Measurements from ENCODE around the gene TRABD2B. TPM values are rescaled to one million over a fixed set of nuclear protein-coding genes. Genes with fewer than 3 reads are reported as not detected.

TRABD2B gene
- total RNA-seq, 2 donors from 2014 or later = 2.6 to 4.3 TPM

- 91 to 92% methylated on average over 5 of the region's 5 CpGs for WGBS, 2 donors
- no peak for ATAC-seq
- DNase-seq = no peak
- H3K9me3 ChIP-seq = no peaks in the 10 kb centered on the region
- no peaks in the 10 kb centered on the region for H3K36me3 ChIP-seq (replicated peaks in 1 of 2; ENCODE audit: insufficient read depth in 1 of 2, low read depth in 2 of 2)
- TF ChIP-seq POLR2A (IDR thresholded peaks at IDR 0.05) (no peak), CTCF (IDR thresholded peaks at IDR 0.05) (no peak)
- H3K27me3 ChIP-seq = no peaks in the 10 kb centered on the region
- no peak overlapping the region for H3K27ac ChIP-seq
- H3K4me1 ChIP-seq = peaks cover 4% of the 10 kb centered on the region
- intact Hi-C loops (cut with DNase I) = no loop called here
- no peak overlapping the region for H3K4me3 ChIP-seq
Measured at GRCh38 chr1:48018799-48019198, 21.6 kb upstream of the TRABD2B start.

GRCh38 chr1:48017716-48018115, 20.5 kb upstream of the TRABD2B start:
- Histone ChIP-seq H3K36me3 (replicated peaks in 1 of 2; ENCODE audit: insufficient read depth in 1 of 2, low read depth in 2 of 2) (no peaks in the 10 kb centered on the region), H3K27ac (no peak overlapping the region), H3K4me3 (no peak overlapping the region), H3K9me3 (no peaks in the 10 kb centered on the region), H3K27me3 (no peaks in the 10 kb centered on the region), H3K4me1 (peaks cover 4% of the 10 kb centered on the region)
- DNase-seq (peak in 1 of 4 donors; percentile 25), ATAC-seq (no peak)
- TF ChIP-seq POLR2A (IDR thresholded peaks at IDR 0.05) (no peak), CTCF (IDR thresholded peaks at IDR 0.05) (no peak)
- intact Hi-C loops (cut with DNase I) = no loop called here
- WGBS, 2 donors = 48 to 56% methylated on average over 4 of the region's 4 CpGs

- no peaks in the 10 kb centered on the region for H3K36me3 ChIP-seq (replicated peaks in 1 of 2; ENCODE audit: insufficient read depth in 1 of 2, low read depth in 2 of 2)
- intact Hi-C loops (cut with DNase I) = no loop called here
- H3K9me3 ChIP-seq = no peaks in the 10 kb centered on the region
- ATAC-seq (no peak), DNase-seq (no peak)
- TF ChIP-seq POLR2A (IDR thresholded peaks at IDR 0.05) = no peak
- TF ChIP-seq CTCF (IDR thresholded peaks at IDR 0.05) = no peak
- no peaks in the 10 kb centered on the region for H3K27me3 ChIP-seq
- no peak overlapping the region for H3K4me3 ChIP-seq
- 73 to 77% methylated on average over 7 of the region's 7 CpGs for WGBS, 2 donors
- H3K27ac ChIP-seq = no peak overlapping the region
- peaks cover 4% of the 10 kb centered on the region for H3K4me1 ChIP-seq
Measured at GRCh38 chr1:48016515-48016914, 19.3 kb upstream of the TRABD2B start.

GRCh38 chr1:48013270-48013669, 16.1 kb upstream of the TRABD2B start:
- ATAC-seq (no peak), DNase-seq (no peak)
- no peak overlapping the region for H3K27ac ChIP-seq
- H3K9me3 ChIP-seq = no peaks in the 10 kb centered on the region
- H3K27me3 ChIP-seq = no peaks in the 10 kb centered on the region
- no peaks in the 10 kb centered on the region for H3K4me1 ChIP-seq
- H3K36me3 ChIP-seq (replicated peaks in 1 of 2; ENCODE audit: insufficient read depth in 1 of 2, low read depth in 2 of 2) = no peaks in the 10 kb centered on the region
- H3K4me3 ChIP-seq = no peak overlapping the region
- intact Hi-C loops (cut with DNase I) = no loop called here
- no peak for TF ChIP-seq CTCF (IDR thresholded peaks at IDR 0.05)
- TF ChIP-seq POLR2A (IDR thresholded peaks at IDR 0.05) = no peak

- intact Hi-C loops (cut with DNase I) = no loop called here
- H3K27ac ChIP-seq = no peak overlapping the region
- H3K36me3 ChIP-seq (replicated peaks in 1 of 2; ENCODE audit: insufficient read depth in 1 of 2, low read depth in 2 of 2) = no peaks in the 10 kb centered on the region
- H3K4me3 ChIP-seq = no peak overlapping the region
- H3K9me3 ChIP-seq = no peaks in the 10 kb centered on the region
- DNase-seq = no peak
- TF ChIP-seq CTCF (IDR thresholded peaks at IDR 0.05) (no peak), POLR2A (IDR thresholded peaks at IDR 0.05) (no peak)
- 68 to 75% methylated on average over 2 of the region's 2 CpGs for WGBS, 2 donors
- ATAC-seq = no peak
- no peaks in the 10 kb centered on the region for H3K4me1 ChIP-seq
- no peaks in the 10 kb centered on the region for H3K27me3 ChIP-seq
Measured at GRCh38 chr1:48007047-48007446, 9.9 kb upstream of the TRABD2B start.

All from body of pancreas (tissue), 4 donors.